HG02852 (cell line): ENCODE results near the gene CDH5.

ENCODE experiments used
- ATAC-seq: cut with Tn5 transposase; IDR thresholded peaks from one replicate; pipeline ENCODE4 v1.9.1; 2021; ENCODE audit warnings: mild to moderate bottlenecking, moderate library complexity; ENCODE audit not compliant: unreplicated experiment

Gene CDH5

DNA sequence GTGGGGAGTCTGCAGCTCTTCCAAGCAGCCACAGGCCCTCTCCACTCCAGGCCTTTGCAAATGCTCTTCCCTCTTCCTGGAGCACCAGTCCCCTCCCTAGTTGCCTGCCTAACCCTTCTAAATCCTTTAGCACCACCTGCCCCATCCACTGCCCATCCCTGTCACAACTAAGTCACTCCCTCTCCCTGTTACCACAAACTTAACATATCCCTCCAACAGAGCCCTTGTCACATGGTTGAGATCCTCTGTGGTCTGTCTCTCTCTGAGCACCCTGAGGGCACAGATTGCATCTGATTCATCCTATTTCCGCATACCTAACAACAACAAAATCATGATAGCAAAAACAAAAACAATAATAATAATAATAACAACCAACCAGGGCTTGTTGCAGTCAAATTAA, 49.6 kb downstream of the CDH5 start:
- no peak for ATAC-seq

- ATAC-seq: no peak
Measured at GRCh38 chr16:66416939-66417700, 50.6 kb downstream of the CDH5 start.

DNA sequence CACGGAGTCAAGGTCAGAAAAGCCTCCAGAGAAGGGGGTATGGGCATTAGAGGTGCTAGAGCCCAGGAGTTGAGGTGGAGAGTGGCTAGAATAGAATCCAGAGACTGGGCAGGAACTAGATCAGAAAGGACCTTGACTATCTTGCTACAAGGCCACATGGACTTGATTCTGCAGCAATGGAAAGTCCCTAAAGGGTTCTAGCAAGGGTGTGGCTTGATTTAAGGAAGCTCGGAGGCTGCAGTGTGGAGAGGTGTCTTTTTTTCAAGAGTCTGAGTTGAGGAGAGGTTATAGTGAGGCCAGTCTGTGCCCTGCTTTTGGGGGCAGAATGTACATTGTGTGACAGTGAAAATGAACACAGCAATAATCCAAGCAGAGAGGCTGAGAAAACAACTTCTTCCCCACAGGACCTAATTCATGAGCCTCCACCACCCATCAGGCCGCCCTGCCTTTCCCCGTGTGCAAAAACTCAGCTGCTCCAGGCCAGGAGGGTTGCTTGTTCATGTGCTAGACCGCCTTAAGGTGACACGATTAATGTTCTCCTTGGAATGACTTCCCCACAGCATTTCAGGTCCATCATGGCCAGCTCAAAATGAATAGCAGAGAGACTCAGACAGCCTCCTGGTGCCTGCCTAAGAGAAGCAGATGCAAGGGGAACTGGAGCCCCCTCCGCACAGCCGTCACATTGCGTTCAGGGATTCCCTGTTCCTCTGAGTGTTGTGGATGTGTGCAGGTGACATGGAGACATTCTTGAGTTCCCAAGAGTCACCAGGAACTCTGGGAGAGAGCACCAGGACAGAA, 51.9 kb downstream of the CDH5 start:
- ATAC-seq: no peak

GRCh38 chr16:66419527-66419926, 53.0 kb downstream of the CDH5 start:
- ATAC-seq: no peak

GRCh38 chr16:66420396-66420795, 53.9 kb downstream of the CDH5 start:
- ATAC-seq: no peak

DNA sequence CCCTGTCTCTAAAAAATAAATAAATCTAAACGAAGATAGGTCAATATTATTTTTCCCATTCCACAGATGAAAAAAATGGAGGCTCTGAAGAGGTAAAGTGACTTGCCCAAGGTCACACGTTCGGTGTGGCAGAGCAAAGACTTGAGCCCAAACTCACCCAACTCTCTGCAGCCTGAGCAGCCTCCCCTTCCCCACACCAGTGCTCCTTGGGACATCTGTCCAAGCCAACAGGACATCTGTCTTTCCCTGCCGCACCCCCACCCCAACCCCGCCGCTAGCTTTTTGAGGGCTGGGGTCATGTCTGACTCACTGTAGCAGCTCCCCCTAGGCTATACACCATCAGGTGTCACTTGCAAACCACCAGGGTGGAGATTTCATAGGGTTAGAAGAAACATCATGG, 55.4 kb downstream of the CDH5 start:
- ATAC-seq: no peak

GRCh38 chr16:66422366-66422765, 55.9 kb downstream of the CDH5 start:
- ATAC-seq: no peak

- ATAC-seq: no peak
Measured at GRCh38 chr16:66423177-66423576, 56.7 kb downstream of the CDH5 start.

DNA sequence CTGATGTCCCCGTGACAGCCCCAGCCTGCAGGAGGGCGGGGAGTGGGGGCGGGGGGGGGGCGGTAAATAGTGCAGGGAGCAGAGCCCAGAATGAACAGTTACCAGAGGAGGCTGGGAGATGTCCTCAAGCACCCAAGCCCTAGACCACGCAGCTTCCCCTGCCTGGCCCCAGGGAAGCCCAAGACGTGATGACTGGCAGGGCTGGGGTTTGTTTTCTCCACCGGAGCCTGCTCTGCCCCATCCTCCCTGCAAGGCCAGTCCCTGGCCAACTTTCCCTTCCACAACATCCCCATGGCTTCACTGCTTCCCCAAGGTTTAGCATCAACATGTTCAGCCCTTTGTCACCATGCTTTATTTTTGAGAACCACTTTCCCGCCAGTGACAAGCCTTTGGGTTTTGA, 59.2 kb downstream of the CDH5 start:
- ATAC-seq: no peak

GRCh38 chr16:66426112-66427035, 59.9 kb downstream of the CDH5 start:
- no peak for ATAC-seq

DNA sequence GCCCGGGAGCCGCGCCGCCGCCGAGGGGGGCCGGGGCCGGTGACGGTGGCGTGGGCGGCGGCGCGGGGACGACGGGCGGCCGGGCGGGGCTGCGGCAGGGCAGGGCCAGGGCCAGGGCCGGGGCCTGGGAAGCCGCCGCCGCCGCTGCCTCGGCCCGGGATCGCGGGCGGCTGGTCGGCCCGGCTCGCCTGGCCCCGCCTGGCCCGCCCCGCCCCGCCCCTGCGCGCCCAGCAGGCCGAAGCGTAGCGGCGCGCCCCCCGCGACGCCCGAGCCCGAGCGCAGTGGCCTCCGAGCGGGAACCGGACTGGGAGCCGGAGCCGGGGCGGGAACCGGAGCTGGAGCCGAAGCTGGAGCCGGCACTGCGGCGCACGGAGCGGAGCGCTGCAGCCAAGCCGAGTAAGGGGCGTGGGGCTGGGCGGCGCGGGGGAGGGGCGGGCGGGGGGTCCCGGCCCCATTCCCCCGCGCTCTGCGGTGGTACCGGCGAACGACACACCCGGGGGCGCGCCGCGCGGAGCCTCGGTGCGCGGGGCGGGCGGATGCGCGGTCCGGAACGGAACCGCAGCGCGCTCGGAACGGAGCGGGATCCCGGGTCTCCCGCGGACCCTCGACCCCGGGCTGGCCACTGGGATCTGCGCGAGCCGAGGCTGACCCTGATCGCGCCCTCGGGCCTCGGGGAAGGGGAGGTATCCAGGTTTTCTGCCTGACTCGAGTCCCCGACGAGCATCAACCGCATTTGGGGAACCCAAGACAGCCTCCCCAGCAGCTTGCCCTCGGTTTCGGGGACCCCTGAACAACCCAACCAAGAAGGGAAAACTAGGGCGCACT, 60.8 kb downstream of the CDH5 start, which contains the start of gene BEAN1:
Gene BEAN1, plus strand, starts transcription at position 260 of the 825 bp plus-strand sequence. CDS start 10,382 bp downstream, outside the sequence.
- no peak for ATAC-seq

- ATAC-seq: no peak
Measured at GRCh38 chr16:66427871-66428681, 61.6 kb downstream of the CDH5 start.

GRCh38 chr16:66428682-66429251, 62.3 kb downstream of the CDH5 start:
- no peak for ATAC-seq

DNA sequence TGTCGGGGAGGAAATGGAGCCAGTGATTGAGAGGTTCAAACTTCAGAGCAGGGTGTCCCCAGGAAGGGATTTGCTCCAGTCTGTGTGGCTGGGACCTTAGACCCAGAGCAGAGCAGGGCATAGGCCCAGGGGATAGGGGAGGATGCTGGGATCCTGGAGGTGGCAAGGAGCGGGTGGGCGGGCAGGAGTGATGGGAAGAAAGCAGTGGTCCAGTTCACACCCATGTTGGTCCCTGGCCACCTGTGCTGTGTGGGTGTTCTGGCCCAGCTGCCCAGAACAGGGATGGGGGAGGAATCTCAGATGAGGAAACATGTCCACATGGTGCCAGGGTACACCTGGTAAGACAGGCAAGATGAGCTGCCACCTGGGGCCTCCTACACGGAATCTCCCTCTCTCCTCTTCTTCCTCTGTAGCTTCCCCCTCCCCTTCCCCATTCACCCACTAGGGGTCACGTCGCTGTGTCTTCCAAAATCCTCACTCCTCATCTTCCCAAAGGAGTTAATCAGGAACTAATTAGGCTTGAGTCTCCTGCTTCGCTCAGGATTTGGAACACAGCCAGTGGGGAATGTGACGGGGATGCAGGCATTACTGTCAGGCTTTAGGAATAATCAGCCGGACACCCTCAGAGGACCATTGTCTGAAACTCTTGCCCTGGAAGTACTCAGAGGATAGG, 62.9 kb downstream of the CDH5 start:
- ATAC-seq: no peak

DNA sequence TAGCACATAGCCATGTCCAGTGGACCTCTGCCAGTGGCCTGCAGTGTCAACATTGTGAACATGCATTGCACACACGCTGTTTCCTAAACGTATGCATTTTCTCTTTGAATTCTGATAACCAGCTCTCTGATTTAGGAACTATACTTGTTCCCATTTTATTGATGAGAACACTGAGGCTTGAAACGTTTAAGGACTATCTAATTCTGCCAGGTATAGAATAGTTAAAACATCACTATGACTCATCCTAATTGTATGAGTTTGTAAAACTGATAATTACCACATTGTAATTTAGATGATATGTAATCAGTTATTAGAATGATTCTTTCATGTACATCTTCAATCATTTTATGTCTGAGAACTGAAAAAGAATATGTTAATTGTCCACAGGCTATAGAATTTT, 63.7 kb downstream of the CDH5 start:
- ATAC-seq: no peak

GRCh38 chr16:66431760-66432159, 65.3 kb downstream of the CDH5 start:
- ATAC-seq: no peak

DNA sequence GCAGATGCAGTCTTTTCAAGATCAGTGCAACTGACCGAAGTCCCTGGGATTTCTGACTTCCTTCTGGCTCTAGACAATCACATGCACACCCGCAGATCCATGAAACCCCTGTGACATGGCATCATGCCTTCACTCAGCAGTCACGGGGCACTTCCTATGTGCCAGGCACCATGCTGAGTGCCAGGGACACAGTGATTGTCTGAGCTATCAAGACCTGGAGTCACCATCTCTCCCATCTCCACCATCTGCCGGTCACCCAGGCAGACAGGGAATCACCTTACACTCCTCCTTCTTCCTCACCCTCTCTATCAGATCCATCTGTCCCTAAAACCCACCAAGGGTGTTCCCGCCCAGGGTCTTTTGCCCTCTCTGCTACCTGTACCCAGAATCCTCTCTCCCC, 65.9 kb downstream of the CDH5 start:
- ATAC-seq: no peak

DNA sequence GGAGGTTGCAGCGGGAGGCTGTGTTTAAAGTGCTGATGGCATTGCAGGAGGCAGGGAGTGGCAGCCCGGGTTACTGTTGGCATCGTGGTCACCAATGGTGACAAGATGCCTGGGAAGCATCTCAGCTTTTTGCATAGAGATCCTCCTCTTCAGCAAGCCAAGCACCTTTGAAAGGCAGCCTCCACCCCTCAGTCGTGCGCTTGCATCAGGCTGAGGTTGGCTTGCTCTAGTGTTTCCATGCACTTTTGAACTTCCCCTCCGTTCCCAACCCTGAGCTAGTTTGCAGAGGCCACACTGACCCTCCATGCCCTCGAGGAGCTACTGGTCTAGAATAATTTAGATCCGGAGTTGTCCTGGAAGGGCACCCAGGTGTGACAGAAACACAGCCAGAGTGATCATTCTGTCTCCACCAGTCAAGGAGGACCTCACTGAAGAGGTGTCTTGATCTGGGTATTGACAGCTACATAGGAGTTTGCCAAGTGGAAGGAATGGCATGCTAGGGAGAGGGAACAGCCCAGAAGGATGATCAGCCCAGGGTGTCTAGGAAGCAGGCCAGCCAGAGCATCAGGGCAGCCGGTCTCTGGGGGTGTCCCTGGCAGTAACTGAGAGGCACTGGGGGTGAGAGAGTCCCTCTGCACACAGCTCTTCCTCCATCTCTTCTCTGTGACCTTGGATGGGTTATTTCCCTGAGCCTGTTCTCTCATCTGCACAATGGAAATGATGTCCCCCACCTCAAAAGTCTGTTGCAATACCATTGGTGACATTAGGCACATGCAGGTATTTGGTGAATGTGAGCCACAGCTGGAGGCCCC, 68.3 kb downstream of the CDH5 start:
- ATAC-seq: no peak
